ENCODE results near the gene CREB3L4. TPM values are rescaled to one million over a fixed set of nuclear protein-coding genes. Genes with fewer than 3 reads are reported as not detected.
A peak's percentile ranks its signal among the peaks of the same experiment; 100 is the strongest.
"Not testable (repeated sequence)": the region's sequence is repeated elsewhere in the genome, so short reads cannot be mapped to it uniquely, and the experiment has no call there.

Gene CREB3L4
- total RNA-seq, 2 donors from 2014 or later, result 0.66 to 14.0 TPM

GRCh38 chr1:153973525-153973924 is 5.8 kb downstream of the CREB3L4 start:
- Histone ChIP-seq H3K27me3 (no peaks in the 10 kb centered on the region), H3K27ac (no peak overlapping the region), H3K36me3 (replicated peaks in 1 of 2; ENCODE audit: insufficient read depth in 1 of 2, low read depth in 2 of 2) (peaks cover 7 to 12% of the 10 kb centered on the region in 2 donors), H3K4me1 (peaks cover 31% of the 10 kb centered on the region), H3K4me3 (no peak overlapping the region), H3K9me3 (no peaks in the 10 kb centered on the region)
- 68 to 79% methylated on average over 7 of the region's 7 CpGs for WGBS, 2 donors
- ATAC-seq, result no peak
- no peak for TF ChIP-seq POLR2A (IDR thresholded peaks at IDR 0.05)
- no peak for TF ChIP-seq CTCF (IDR thresholded peaks at IDR 0.05)
- no peak for DNase-seq
- intact Hi-C loops (cut with DNase I), result no loop called here

- Histone ChIP-seq H3K9me3 (no peaks in the 10 kb centered on the region), H3K4me3 (peak overlapping the region; percentile 71 to 86), H3K27ac (peak overlapping the region; percentile 85 to 94 (median 88)), H3K36me3 (replicated peaks in 1 of 2; ENCODE audit: insufficient read depth in 1 of 2, low read depth in 2 of 2) (peaks cover 7 to 12% of the 10 kb centered on the region in 2 donors), H3K4me1 (peaks cover 24% of the 10 kb centered on the region), H3K27me3 (no peaks in the 10 kb centered on the region)
- intact Hi-C loops (cut with DNase I), result no loop called here
- DNase-seq (no peak), ATAC-seq (no peak)
- WGBS, 2 donors, result 1% methylated on average over 16 of the region's 16 CpGs
- TF ChIP-seq POLR2A (IDR thresholded peaks at IDR 0.05) (no peak), CTCF (IDR thresholded peaks at IDR 0.05) (no peak)
Observed at GRCh38 chr1:153976819-153977249, 9.1 kb downstream of the CREB3L4 start.

- H3K9me3 ChIP-seq, result no peaks in the 10 kb centered on the region
- 1 to 2% methylated on average over 10 to 67 of the region's 75 CpGs for WGBS, 2 donors
- ATAC-seq (peak; percentile 95), DNase-seq (peak; percentile 87 to 93 (median 90))
- peak within 1 kb of the TSS; percentile 71 to 86 for H3K4me3 ChIP-seq
- H3K27me3 ChIP-seq, result no peaks in the 10 kb centered on the region
- peaks cover 24% of the 10 kb centered on the region for H3K4me1 ChIP-seq
- TF ChIP-seq POLR2A (IDR thresholded peaks at IDR 0.05), result peak; percentile 85 to 95 (median 90)
- TF ChIP-seq CTCF (IDR thresholded peaks at IDR 0.05), result no peak
- H3K27ac ChIP-seq, result peak within 1 kb of the TSS; percentile 85 to 94 (median 88)
- intact Hi-C loops (cut with DNase I), result no loop called here
- H3K36me3 ChIP-seq (replicated peaks in 1 of 2; ENCODE audit: insufficient read depth in 1 of 2, low read depth in 2 of 2), result peaks cover 7 to 12% of the 10 kb centered on the region in 2 donors
Observed at GRCh38 chr1:153977250-153978240, 9.8 kb downstream of the CREB3L4 start, which contains the start of gene JTB. JTB (minus strand) TSS chr1:153977674; CDS start chr1:153977252, 422 bp downstream.

- peak overlapping the region; percentile 85 to 94 (median 88) for H3K27ac ChIP-seq
- 46 to 51% methylated on average over 9 of the region's 9 CpGs for WGBS, 2 donors
Observed at GRCh38 chr1:153978274-153978909, 10.7 kb downstream of the CREB3L4 start.

GRCh38 chr1:153979091-153979490 is 11.4 kb downstream of the CREB3L4 start:
- H3K27ac ChIP-seq; H3K27me3 ChIP-seq; DNase-seq; H3K9me3 ChIP-seq; intact Hi-C loops (cut with DNase I); ATAC-seq; H3K36me3 ChIP-seq (replicated peaks in 1 of 2; ENCODE audit: insufficient read depth in 1 of 2, low read depth in 2 of 2); H3K4me3 ChIP-seq: not testable (repeated sequence)
- H3K4me1 ChIP-seq, result peaks cover 24% of the 10 kb centered on the region
- 88 to 90% methylated on average over 12 of the region's 12 CpGs for WGBS, 2 donors

More at GRCh38 chr1:153978274-153978909, 10.7 kb downstream of the CREB3L4 start:
- Histone ChIP-seq H3K4me3 (peak overlapping the region in 1 of 2 donors; percentile 86), H3K4me1 (peaks cover 24% of the 10 kb centered on the region), H3K27me3 (no peaks in the 10 kb centered on the region), H3K9me3 (no peaks in the 10 kb centered on the region), H3K36me3 (replicated peaks in 1 of 2; ENCODE audit: insufficient read depth in 1 of 2, low read depth in 2 of 2) (peaks cover 7 to 12% of the 10 kb centered on the region in 2 donors)
- intact Hi-C loops (cut with DNase I), result no loop called here
- no peak for DNase-seq
- no peak for ATAC-seq
- no peak for TF ChIP-seq POLR2A (IDR thresholded peaks at IDR 0.05)
- TF ChIP-seq CTCF (IDR thresholded peaks at IDR 0.05), result no peak

- not testable (repeated sequence) for H3K36me3 ChIP-seq (replicated peaks in 1 of 2; ENCODE audit: insufficient read depth in 1 of 2, low read depth in 2 of 2); H3K4me3 ChIP-seq; H3K27ac ChIP-seq; H3K9me3 ChIP-seq; DNase-seq; ATAC-seq; H3K27me3 ChIP-seq
- H3K4me1 ChIP-seq, result peaks cover 30% of the 10 kb centered on the region
- intact Hi-C loops (cut with DNase I), result loop anchor here (5.0 kb wide), 1 partner anchor 189 kb away; no protein-coding TSS in a partner anchor
- whole genome bisulfite sequencing, 2 donors, result 94 to 97% methylated on average over 2 of the region's 2 CpGs
Observed at GRCh38 chr1:153981735-153982134, 14.0 kb downstream of the CREB3L4 start.
